Peyer's patch (tissue), 4 donors: ENCODE measurements around the gene MTG2.

Experiments
- CTCF ChIP-seq, 6 experiments: fragments of 450-650 bp in 4 of 6; fragments of 200-600 bp in 2 of 6; sonication (generic) in 1 of 6; IDR thresholded peaks; one replicate each; pipeline ENCODE4 v1.5.1; 2017 to 2019; ENCODE audit warnings: antibody characterized with exemption in 6 of 6, mild to moderate bottlenecking in 3 of 6, moderate library complexity in 1 of 6
- POLR2A ChIP-seq, 2 donors: fragments of 450-650 bp; IDR thresholded peaks; one replicate each; pipeline ENCODE4 v1.5.1; 2017; ENCODE audit warnings: antibody characterized with exemption in 2 of 2, mild to moderate bottlenecking in 2 of 2, moderate library complexity in 2 of 2

DNA sequence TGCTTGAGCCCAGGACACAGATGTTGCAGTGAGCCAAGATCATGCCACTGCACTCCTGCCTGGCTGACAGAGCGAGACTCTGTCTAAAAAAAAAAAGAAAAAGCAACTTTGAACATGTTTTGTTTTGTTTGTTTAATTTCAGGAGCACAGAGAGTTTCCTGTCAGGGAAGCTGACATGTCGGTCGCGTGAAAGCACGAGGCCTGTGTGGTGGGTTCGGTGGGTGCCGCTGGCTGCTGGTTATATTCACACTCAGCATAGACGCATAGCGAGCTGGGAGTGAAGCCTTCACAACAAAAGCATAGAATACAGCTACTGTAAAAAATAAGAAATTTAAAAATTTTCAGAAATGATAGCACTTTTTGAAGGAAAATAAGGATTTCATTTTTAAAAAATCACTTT is 14.5 kb downstream of the MTG2 start:
- TF ChIP-seq CTCF (IDR thresholded peaks at IDR 0.05): no peak
- TF ChIP-seq POLR2A (IDR thresholded peaks at IDR 0.05): no peak
